GM12878 (cell line): ENCODE results near the gene ASB7. TPM values are rescaled to one million over a fixed set of nuclear protein-coding genes. Genes with fewer than 3 reads are reported as not detected.

Source experiments
- ATAC-seq: fragments of 200-7000 bp; cut with Tn5 transposase; 3 replicates; pipeline ENCODE4 v1.9.1; 2020; ENCODE audit warnings: mild to moderate bottlenecking, moderate library complexity
- BruUV-seq: library from RNA; stranded (reverse); fragments of 400-500 nt; replicated peaks from 2 replicates; lab custom pipeline; 2021; lab: Mats Ljungman, UMichigan
- CTCF ChIA-PET: fragments of 300-600 bp; sonication (Branson Sonifier 250); formaldehyde crosslinking; extraction: SDS; loops from one replicate; lab custom pipeline; 2021; ENCODE audit warnings: inconsistent platforms; lab: Yijun Ruan, JAX
- POLR2A ChIA-PET: fragments of 350-600 bp; formaldehyde crosslinking; extraction: SDS; loops from one replicate; lab custom pipeline; 2021; ENCODE audit warnings: inconsistent platforms; lab: Charles Lee
- RAD21 ChIA-PET: fragments of 300-600 bp; sonication (Branson Sonifier 250); formaldehyde crosslinking; loops from one replicate; lab custom pipeline; 2023; ENCODE audit warnings: antibody characterized with exemption; ENCODE audit not compliant: unreplicated experiment; lab: Charles Lee
- SMC1A ChIA-PET: fragments of 300-600 bp; sonication (Branson Sonifier 250); formaldehyde crosslinking; loops from one replicate; lab custom pipeline; 2023; ENCODE audit not compliant: unreplicated experiment, uncharacterized antibody; lab: Charles Lee
- DNase-seq: peaks from one replicate; pipeline ENCODE4 v3.0.0-alpha.2; 2011; ENCODE audit warnings: low read depth, low spot score
- FAIRE-seq: peaks from 3 replicates; lab custom pipeline; 2011; peaks lifted over from hg19 to GRCh38; lab: Jason Lieb, UNC
- H2AFZ ChIP-seq: 2 replicates; pipeline ENCODE4 v1.6.0; 2011; ENCODE audit warnings: low read depth, low read length, control low read depth; ENCODE audit not compliant: control insufficient read depth
- H3K27ac ChIP-seq: 2 replicates; pipeline ENCODE4 v1.5.1; 2011; ENCODE audit warnings: control low read depth; ENCODE audit not compliant: control insufficient read depth, insufficient read depth
- H3K27me3 ChIP-seq, 2 experiments: replicated peaks in 1 of 2; 2 replicates each; pipeline versions ENCODE4 v1.6.0 to v1.6.1; 2011; ENCODE audit warnings: low read length in 1 of 2; ENCODE audit not compliant: control insufficient read depth in 2 of 2, insufficient read depth in 2 of 2
- H3K36me3 ChIP-seq, 2 experiments: 2 replicates each; pipeline ENCODE4 v1.5.1; 2011; ENCODE audit warnings: low read length in 1 of 2; ENCODE audit not compliant: control insufficient read depth in 2 of 2, insufficient read depth in 2 of 2
- H3K4me1 ChIP-seq: 2 replicates; pipeline ENCODE4 v1.6.1; 2011; ENCODE audit warnings: mild to moderate bottlenecking, low read length, moderate library complexity, mixed read lengths; ENCODE audit not compliant: control insufficient read depth, insufficient read depth
- H3K4me2 ChIP-seq: 2 replicates; pipeline ENCODE4 v1.6.0; 2011; ENCODE audit warnings: control low read depth; ENCODE audit not compliant: control insufficient read depth, insufficient read depth
- H3K4me3 ChIP-seq: fragments of 200-600 bp; sonication (generic); 2 replicates; pipeline ENCODE4 v1.5.1; 2016
- H3K79me2 ChIP-seq: 2 replicates; pipeline ENCODE4 v1.6.0; 2011; ENCODE audit warnings: low read length; ENCODE audit not compliant: control insufficient read depth, insufficient read depth
- H3K9ac ChIP-seq: 2 replicates; pipeline ENCODE4 v1.8.0; 2011; ENCODE audit warnings: low read length, control low read depth, mixed read lengths; ENCODE audit not compliant: control insufficient read depth, insufficient read depth
- H3K9me3 ChIP-seq: replicated peaks from 3 replicates; pipeline ENCODE4 v1.5.1; 2011; ENCODE audit warnings: mild to moderate bottlenecking, low read length; ENCODE audit not compliant: control insufficient read depth, insufficient read depth
- H4K20me1 ChIP-seq: 2 replicates; pipeline ENCODE4 v1.6.0; 2011; ENCODE audit not compliant: control insufficient read depth, insufficient read depth
- CHD1 ChIP-seq: IDR thresholded peaks from 2 replicates; pipeline ENCODE4 v1.6.1; 2012; ENCODE audit warnings: low read depth, low read length, improper control_type of control experiment
- CHD4 ChIP-seq: fragments of 200-600 bp; sonication (generic); IDR thresholded peaks from 2 replicates; pipeline ENCODE4 v1.6.1; 2016; ENCODE audit warnings: mild to moderate bottlenecking
- IRF5 ChIP-seq: fragments of 450-650 bp; IDR thresholded peaks from 2 replicates; pipeline ENCODE4 v1.6.1; 2017; ENCODE audit warnings: borderline replicate concordance
- NFYB ChIP-seq: IDR thresholded peaks from 2 replicates; pipeline ENCODE4 v1.6.1; 2011; ENCODE audit warnings: low read depth, mild to moderate bottlenecking, low read length, improper control_type of control experiment, moderate library complexity; ENCODE audit not compliant: insufficient read depth
- RAD51 ChIP-seq: fragments of 450-650 bp; IDR thresholded peaks from 2 replicates; pipeline ENCODE4 v1.6.1; 2016; ENCODE audit warnings: moderate library complexity, mild to moderate bottlenecking, inconsistent platforms
- RB1 ChIP-seq: fragments of 450-650 bp; formaldehyde crosslinking; IDR thresholded peaks from 2 replicates; pipeline ENCODE4 v1.6.1; 2017; ENCODE audit warnings: mild to moderate bottlenecking, borderline replicate concordance
- RELA ChIP-seq: fragments of 450-650 bp; IDR thresholded peaks from 2 replicates; pipeline ENCODE4 v1.8.0; 2014; ENCODE audit warnings: borderline replicate concordance; ENCODE audit not compliant: partially characterized antibody
- USF1 ChIP-seq: IDR thresholded peaks from 2 replicates; pipeline ENCODE4 v1.6.1; 2011; ENCODE audit warnings: borderline replicate concordance, low read depth, mild to moderate bottlenecking, moderate library complexity, mixed read lengths, low read length; ENCODE audit not compliant: insufficient read depth; ENCODE audit errors: extremely low read length
- WGBS: methylation state at CpG from one replicate; pipeline ENCODE4 v1.1.6; 2016; ENCODE audit warnings: low lambda C conversion rate; ENCODE audit not compliant: insufficient replicate concordance, insufficient coverage; ENCODE audit errors: missing lambda C conversion rate; 5-methylcytosine and 5-hydroxymethylcytosine counted together
- in situ Hi-C: fragments of 300-500 bp; cut with MboI; formaldehyde crosslinking; loops from 9 replicates; pipeline ENCODE4 v1.14.3; 2018; ENCODE audit warnings: mixed read lengths
- intact Hi-C: fragments of 100-400 bp; cut with micrococcal nuclease; formaldehyde crosslinking; loops from one replicate; pipeline ENCODE4 v1.14.2; 2022; ENCODE audit not compliant: unreplicated experiment
- polyA plus RNA-seq, 11 experiments: library from polyadenylated mRNA; depleted of rRNA in 4 of 11; unstranded in 6 of 11; stranded (reverse) in 5 of 11; fragments of >200 nt; fragmentation: Nextera tagmentation in 4 of 11; fragmentation: Illumina TruSeq in 1 of 11; extraction: Ambion mirVana in 4 of 11; extraction: Trizol in 1 of 11; gene quantifications; 1 replicate in 1 of 11; 2 replicates in 10 of 11; pipeline versions ENCODE4 v1.2.1 to v1.2.3, GENCODE V29; 2011 to 2016; ENCODE audit warnings: inconsistent platforms in 2 of 11, missing spikeins in 2 of 11, low read depth in 1 of 11
- total RNA-seq, 4 experiments: library from RNA; depleted of rRNA in 3 of 4; stranded (reverse); fragments of >200 nt in 3 of 4; fragmentation: Illumina TruSeq in 1 of 4; extraction: Trizol in 1 of 4; gene quantifications; 2 replicates each; pipeline versions ENCODE4 v1.2.1 to v1.2.3, GENCODE V29; 2013 to 2021

ASB7 gene
- total and polyA plus RNA-seq, 10 of the 15 experiments (the other 5 are each of a cell fraction or from before 2014, with no cell fraction given), result 2.7 to 13.9 (median 8.6) TPM

GRCh38 chr15:100569391-100569790 lies 33.0 kb upstream of the ASB7 start:
- H4K20me1 ChIP-seq, result no peaks in the 10 kb centered on the region
- ChIA-PET CTCF (interaction anchor here (2.0 kb wide), 1 partner anchor 27 kb away, joined by 4 read pairs; no protein-coding TSS in a partner anchor), POLR2A (no interaction called here), RAD21 (no interaction called here), SMC1A (no interaction called here)
- no peak for DNase-seq
- 94% methylated on average over 8 of the region's 8 CpGs for WGBS
- no peaks in the 10 kb centered on the region for H3K27me3 ChIP-seq
- peaks cover 9% of the 10 kb centered on the region for H3K4me1 ChIP-seq
- intact Hi-C loops (no loop called here), in situ Hi-C loops (no loop called here)
- H3K9me3 ChIP-seq, result no peaks in the 10 kb centered on the region
- no TSS peak for BruUV-seq
- no peak for FAIRE-seq
- H3K4me2 ChIP-seq, result no peak overlapping the region
- no peak overlapping the region for H2AFZ ChIP-seq
- H3K27ac ChIP-seq, result no peak overlapping the region
- H3K9ac ChIP-seq, result no peak overlapping the region
- H3K36me3 ChIP-seq, result peaks cover 3 to 27% of the 10 kb centered on the region in 2 experiments
- TF ChIP-seq RELA, result no peak
- TF ChIP-seq CHD1, result no peak
- no peak for TF ChIP-seq IRF5
- TF ChIP-seq CHD4, result no peak
- H3K79me2 ChIP-seq, result no peaks in the 10 kb centered on the region
- no peak for ATAC-seq
- H3K4me3 ChIP-seq, result no peak overlapping the region

- no peak overlapping the region for H3K4me2 ChIP-seq
- H4K20me1 ChIP-seq, result no peaks in the 10 kb centered on the region
- CTCF ChIA-PET, result interaction anchor here (0.6 to 2.0 kb wide), 4 partner anchors 18 to 57 kb away, joined by 3 to 4 read pairs (median 4); no protein-coding TSS in a partner anchor
- peaks cover 3 to 27% of the 10 kb centered on the region in 2 experiments for H3K36me3 ChIP-seq
- intact Hi-C loops, result loop anchor here (5.0 to 10.0 kb wide), 2 partner anchors 215 to 643 kb away; no protein-coding TSS in a partner anchor
- no peaks in the 10 kb centered on the region for H3K79me2 ChIP-seq
- DNase-seq, result no peak
- TF ChIP-seq RAD51 (0 out of 2 replicates have a peak, but pooled peaks have one; percentile 26), RB1 (no peak), USF1 (peak; percentile 77), NFYB (0 out of 2 replicates have a peak, but pooled peaks have one; percentile 35)
- TF ChIP-seq, all 136 proteins: peak for 3
- ChIA-PET RAD21 (no interaction called here), POLR2A (no interaction called here), SMC1A (interaction anchor here (1.4 to 1.8 kb wide), 2 partner anchors 8 to 642 kb away, joined by 3 to 5 read pairs; no protein-coding TSS in a partner anchor)
- FAIRE-seq (no peak), ATAC-seq (no peak)
- no TSS peak for BruUV-seq
- H3K4me1 ChIP-seq, result peaks cover 9% of the 10 kb centered on the region
- WGBS, result 98% methylated on average over 3 of the region's 3 CpGs
- in situ Hi-C loops, result no loop called here
- H3K27me3 ChIP-seq, result no peaks in the 10 kb centered on the region
- H3K9ac ChIP-seq, result no peak overlapping the region
- H3K4me3 ChIP-seq, result no peak overlapping the region
- no peak overlapping the region for H2AFZ ChIP-seq
- H3K9me3 ChIP-seq, result no peaks in the 10 kb centered on the region
- peak overlapping the region; percentile 66 for H3K27ac ChIP-seq
These were observed 32.1 kb upstream of the ASB7 start for GRCh38 chr15:100570275-100570674.
